Measurements from ENCODE around the gene MMP20.

Gene MMP20

DNA sequence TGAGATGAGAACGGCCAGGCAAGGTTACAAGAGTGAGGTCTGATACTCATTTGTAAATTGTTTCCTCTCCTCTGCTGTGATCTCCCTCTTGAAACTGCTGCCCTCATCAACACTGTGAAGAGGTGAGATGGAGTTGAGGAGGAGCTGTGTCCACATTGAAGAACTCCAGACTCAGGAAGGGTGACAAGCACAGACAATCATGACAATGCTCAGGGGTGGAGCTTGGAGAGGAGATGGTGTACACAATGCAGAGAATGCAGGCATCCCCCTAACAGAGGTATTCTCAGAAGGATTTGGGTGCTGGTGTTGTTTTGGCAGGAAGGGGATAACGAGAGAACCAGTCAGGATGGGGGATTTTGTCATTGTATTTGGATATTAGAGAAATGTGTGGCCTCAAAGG lies 73.1 kb downstream of the MMP20 start:
- DNase-seq = no peak

GRCh38 chr11:102551169-102551781 lies 73.9 kb downstream of the MMP20 start:
- no peak for DNase-seq

GRCh38 chr11:102546923-102547471 lies 78.1 kb downstream of the MMP20 start:
- no peak for DNase-seq

DNA sequence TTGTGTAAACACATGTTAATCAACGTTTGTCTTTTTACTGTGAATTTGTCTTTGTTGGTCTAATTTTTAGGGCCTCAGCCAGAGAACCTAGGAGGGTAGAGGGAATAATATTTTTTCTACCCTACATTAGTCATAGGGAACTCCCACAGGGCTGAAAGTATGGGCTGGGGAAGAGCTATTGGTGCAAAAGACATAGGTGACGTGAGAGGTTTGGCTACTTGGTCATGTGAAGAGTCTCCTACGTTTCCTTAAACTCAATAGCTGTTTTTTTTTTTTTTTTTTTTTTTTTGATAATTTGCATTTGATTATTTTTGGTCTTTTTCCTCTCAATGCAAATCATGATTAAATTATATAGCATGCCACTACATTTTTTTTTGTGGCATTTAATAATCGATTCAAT lies 78.7 kb downstream of the MMP20 start:
- no peak for DNase-seq

DNA sequence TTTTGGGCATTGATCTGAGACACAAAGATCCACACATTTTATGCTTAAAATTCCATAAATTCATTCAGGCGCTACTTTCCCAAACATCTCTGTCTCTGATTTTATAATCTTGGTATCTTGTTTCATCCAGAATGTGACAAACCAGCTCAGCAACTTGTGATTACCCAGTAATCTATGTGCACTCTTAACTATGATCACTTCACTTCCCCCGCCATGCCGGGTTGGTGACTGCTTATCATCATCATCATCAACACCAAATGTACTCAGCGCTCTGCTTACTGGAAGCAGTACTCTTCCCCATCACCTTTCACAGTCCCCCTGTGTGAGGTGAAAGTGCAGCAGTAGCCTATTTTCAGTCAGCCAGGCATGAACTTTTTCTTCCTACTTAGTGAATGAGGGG lies 79.4 kb downstream of the MMP20 start:
- no peak for DNase-seq

DNA sequence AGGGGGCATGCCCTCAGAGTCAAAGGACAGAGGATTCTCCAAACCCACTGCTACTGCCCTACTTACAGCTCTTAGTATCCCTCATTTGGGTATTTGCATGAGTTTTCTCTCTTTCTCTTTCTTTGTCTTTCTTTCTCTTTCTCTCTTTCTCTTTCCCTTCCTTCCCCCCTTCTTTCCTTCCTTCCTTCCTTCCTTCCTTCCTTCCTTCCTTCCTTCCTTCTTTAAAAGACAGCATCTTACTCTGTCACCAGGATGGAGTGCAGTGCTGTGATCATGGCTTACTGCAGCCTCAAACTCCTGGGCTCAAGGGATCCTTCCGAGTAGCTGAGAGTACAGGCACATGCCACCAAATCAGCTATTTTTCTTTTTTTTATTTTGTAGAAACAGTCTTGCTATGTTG lies 80.5 kb downstream of the MMP20 start:
- no peak for DNase-seq

DNA sequence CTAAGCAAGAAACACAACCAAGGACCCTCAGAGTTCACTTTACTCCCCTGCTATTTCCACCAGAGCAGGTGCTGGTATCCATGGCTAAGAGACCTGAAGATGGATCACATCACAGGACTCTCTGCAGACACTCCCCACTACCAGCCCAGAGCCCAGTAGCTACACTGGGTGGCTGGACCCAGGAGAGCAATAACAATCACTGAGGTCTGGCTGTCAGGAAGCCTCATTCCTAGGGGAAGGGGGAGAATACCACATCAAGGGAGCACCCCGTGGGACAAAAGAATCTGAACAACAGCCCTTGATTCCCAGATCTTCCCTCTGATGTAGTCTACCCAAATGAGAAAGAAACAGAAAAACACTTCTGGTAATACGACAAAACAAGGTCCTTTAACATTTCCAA lies 85.6 kb downstream of the MMP20 start:
- DNase-seq = no peak

- DNase-seq = no peak
These were observed 86.2 kb downstream of the MMP20 start for GRCh38 chr11:102538932-102539331.

GRCh38 chr11:102534261-102534872 lies 90.8 kb downstream of the MMP20 start:
- no peak for DNase-seq

- no peak for DNase-seq
These were observed 94.6 kb downstream of the MMP20 start, which contains the start of gene MMP7 for GRCh38 chr11:102530558-102530957. TSS of gene MMP7 (minus strand) at chr11:102530747. CDS start at chr11:102530700, 47 bp downstream.

- DNase-seq = no peak
These were observed 96.5 kb downstream of the MMP20 start for GRCh38 chr11:102528618-102529017.

DNA sequence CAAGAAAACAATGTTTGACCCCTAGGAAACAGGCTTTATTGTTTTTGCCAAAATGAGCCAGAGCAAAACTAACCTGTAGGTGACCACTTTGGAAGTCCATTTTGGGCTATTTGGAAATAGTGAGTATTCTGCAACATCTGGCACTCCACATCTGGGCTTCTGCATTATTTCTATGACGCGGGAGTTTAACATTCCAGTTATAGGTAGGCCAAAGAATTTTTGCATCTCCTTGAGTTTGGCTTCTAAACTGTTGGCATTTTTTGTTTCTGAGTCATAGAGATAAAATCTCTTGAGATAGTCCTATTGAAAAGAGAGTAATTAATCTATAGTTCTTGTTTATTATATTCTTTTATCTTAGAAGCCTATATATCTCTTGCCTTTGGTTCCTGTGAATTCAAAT lies 97.4 kb downstream of the MMP20 start:
- no peak for DNase-seq

GRCh38 chr11:102527041-102527440 lies 98.1 kb downstream of the MMP20 start:
- no peak for DNase-seq

Data from activated CD4-positive, CD25-positive, alpha-beta regulatory T cell (primary cell).